ENCODE data around the gene OTULINL. TPM values are rescaled to one million over a fixed set of nuclear protein-coding genes. Genes with fewer than 3 reads are reported as not detected.

OTULINL gene
- total RNA-seq, 1 donor from 2014 or later: 3.1 TPM

DNA sequence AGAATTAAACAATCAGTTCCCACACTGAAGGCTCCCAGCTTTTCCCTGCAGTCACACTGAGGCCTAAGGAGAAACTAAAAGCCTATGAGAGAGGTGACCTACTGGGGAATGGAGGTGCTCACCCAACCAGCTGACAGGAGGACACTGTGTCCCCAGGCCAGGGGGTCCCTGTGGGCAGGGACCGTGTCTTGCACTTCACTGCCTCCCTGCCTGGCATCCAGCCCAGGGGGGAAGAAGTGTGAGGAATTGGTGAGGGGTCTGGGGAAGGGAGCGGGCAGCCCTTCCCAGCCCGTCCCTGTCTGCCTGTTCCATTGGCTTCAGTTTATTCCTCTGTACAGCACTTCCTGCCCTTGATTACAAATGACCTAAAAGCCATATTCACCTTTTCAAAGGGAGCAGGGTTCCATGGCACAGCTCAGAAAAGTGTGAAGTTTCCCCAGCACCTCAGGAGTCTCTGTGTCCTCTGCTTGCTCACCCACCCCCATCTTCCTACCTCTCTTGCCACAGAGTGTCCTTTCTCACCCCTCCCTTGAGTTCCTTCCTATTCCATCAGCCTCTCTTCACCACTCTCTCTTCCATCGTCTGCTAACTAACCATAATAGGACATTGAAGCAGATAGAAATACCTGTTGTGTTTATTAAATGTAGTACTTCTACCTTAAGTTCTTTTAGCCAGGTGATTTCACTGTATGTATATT, 12.9 kb downstream of the OTULINL start:
- ATAC-seq (peak; percentile 56), DNase-seq (no peak)
- intact Hi-C loops (cut with micrococcal nuclease): no loop called here

DNA sequence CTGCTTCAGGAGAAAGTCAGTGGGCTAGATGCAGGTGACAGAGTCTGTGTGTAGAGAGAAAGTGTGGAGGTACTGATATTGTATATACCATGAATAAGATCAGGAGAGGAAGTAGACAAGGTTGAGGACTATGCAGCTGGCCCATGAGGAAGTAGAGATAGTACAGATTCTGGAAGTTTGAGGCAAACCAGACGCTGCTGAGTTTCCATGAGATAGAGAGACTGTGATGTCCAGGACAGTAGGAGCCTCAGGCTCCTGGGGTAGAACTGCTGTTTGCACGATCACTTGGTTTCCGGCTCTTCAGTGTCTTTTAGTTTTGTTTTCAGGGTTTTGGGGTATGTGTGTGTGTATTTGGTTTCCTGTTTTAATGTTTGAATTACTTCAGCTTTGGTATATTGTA, 13.6 kb downstream of the OTULINL start:
- intact Hi-C loops (cut with micrococcal nuclease): no loop called here
- DNase-seq (no peak), ATAC-seq (peak; percentile 84)

DNA sequence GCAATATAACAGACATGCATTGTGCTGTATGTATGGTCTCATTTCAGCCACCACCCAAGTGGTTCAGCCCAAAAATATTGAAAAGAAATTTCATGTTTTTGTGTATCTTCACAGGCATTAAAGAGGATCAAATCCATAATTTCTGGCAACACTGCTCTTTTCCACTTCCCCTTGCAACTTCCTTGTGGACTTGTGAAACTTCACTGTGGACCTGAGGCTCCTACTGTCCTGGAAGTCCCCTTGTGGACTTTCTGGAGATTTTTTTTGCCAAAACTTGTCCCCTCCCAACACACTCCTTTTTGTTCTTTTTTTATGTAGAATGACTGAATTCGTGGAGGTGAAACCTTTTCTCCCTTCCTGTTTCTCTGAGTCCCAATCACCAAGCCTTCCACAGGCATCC, 14.3 kb downstream of the OTULINL start:
- DNase-seq (no peak), ATAC-seq (peak; percentile 42)
- intact Hi-C loops (cut with micrococcal nuclease): no loop called here

DNA sequence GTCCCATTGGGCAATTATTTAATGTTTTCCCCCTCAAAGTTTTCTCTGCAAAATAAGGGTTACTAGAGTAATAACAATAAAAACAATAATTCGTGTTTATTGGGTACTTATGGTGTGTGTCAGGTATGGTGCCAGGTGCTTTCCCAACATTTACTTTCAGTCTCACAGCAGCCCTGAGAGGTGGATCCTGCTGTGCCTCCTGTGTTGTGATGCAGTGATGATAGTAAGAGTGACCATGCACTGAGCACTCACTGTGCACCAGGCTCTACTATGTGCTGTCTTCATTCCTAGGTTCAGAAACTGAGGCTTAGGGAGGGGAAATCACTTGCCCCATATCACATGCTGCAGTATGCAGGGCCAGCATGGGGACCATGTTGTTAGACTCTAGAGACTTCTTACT, 15.5 kb downstream of the OTULINL start:
- DNase-seq (no peak), ATAC-seq (no peak)
- intact Hi-C loops (cut with micrococcal nuclease): no loop called here

DNA sequence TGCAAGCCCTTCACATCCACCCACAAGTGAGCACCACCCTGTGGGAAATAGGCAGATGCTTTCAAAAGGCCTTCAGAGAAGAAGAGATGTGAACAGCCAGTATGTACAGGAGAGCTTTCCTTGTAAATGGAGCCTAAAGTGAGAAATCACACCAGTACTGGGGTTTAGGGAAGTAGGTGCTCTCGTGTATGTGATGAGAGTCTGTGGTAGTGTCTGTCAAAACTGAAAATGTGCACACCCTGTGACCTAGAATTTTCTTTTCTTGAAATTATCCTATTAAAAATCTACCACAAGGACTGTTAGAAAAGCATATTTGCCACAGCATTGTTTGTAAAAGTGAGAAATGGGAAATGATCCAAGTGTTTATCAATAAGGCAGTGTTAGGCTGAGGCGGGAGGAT, 16.6 kb downstream of the OTULINL start:
- DNase-seq (no peak), ATAC-seq (no peak)
- intact Hi-C loops (cut with micrococcal nuclease): no loop called here

DNA sequence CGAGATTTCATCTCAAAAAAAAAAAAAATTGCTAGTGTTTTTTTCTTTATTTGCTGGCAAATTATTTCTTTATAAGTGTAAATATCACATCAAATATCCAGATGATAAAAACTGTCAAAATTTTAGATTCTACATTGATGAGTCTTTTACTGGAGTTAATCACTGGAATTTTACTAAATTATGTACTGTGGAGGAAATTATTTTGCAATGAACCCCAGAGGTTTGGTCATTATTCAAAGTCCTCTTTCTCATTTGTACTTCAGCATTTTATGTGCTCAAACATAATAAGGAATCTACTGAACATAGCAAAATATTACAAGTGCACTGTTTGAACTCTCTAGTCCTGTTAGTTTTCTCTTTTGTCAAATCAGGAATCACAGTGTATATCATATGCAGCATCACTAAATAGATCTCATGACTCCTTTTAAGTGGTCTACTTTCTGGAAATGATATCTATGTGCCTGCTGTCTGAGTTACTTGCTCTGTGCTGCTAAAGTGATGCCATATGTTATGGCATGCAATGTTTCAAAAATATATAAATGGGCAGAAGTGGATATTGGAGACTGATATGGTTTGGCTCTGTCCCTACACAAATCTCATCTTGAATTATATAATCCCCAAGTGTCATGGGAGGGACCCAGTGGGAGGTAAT, 18.0 kb downstream of the OTULINL start:
- ATAC-seq: no peak
- intact Hi-C loops (cut with micrococcal nuclease): no loop called here
- no peak for DNase-seq

DNA sequence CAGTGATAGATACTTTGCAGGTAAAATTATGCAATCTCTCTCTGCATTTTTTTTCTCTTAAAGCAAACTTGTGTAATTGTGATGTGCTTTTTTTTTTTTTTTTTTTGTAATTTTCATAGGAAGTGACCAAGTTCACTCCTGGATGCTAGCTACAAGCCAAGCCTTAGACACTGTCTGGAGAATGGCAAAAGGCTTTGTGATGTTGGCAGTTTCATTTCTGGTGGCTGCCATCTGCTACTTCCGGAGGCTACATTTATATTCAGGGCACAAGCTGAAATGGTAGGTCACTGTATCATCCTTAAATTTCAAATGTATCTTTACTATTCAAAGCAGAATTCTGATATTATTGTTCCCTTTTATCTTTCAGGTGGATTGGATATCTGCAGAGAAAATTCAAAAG, 19.3 kb downstream of the OTULINL start:
- ATAC-seq: no peak
- no peak for DNase-seq
- intact Hi-C loops (cut with micrococcal nuclease): no loop called here

DNA sequence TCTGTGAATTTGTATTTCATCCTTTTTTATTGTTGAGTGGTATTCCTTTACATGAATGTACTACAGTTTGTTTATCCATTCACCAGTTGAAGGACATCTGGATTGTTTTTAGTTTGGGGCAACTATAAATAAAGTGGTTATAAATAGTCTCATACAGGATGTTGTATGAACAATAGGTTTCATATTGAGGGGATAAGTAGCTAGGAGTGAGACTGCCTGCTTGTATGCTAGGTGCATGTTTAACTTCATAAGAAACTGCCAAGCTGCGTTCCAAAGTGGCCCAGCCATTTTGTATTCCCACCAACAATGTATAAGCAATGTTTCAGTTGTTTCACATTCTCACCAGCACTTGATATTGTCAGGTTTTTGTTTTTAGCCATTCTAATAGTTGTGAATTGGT, 21.5 kb downstream of the OTULINL start:
- no peak for ATAC-seq
- intact Hi-C loops (cut with micrococcal nuclease): no loop called here
- no peak for DNase-seq

DNA sequence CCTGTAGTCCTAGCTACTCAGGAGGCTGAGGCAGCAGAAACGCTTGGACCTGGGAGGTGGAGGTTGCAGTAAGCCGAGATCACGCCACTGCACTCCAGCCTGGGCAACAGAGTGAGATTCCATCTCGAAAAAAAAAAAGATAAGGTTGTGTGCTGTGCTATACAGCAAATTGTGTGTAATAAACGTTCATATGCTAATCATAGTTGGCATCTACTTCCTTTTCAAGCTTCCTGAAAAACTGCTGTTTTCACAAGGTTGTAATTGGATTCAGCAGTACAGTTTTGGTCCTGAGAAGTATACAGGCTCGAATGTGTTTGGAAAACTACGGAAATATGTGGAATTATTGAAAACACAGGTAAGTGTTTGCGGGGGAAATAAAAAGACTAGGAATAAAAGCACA, 25.5 kb downstream of the OTULINL start:
- ATAC-seq (no peak), DNase-seq (no peak)
- intact Hi-C loops (cut with micrococcal nuclease): no loop called here

DNA sequence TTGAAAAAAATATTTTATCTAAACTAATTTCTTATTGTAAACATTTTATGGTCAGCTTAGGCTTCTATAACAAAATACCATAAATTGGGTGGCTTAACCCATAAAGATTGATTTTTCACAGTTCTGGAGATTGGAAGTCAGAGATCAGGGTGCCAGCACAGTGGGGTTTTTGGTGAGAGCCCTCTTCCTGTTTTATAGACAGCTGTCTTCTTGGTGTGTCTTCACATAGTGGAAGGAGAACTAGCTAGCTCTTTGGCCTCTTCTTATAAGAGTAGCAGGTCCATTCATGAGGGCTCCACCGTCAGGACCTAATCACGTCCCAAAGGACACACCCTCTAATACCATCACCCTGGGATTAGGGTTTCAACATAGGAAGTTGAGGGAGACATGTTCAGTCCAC, 26.6 kb downstream of the OTULINL start:
- intact Hi-C loops (cut with micrococcal nuclease): no loop called here
- no peak for DNase-seq
- ATAC-seq: no peak

DNA sequence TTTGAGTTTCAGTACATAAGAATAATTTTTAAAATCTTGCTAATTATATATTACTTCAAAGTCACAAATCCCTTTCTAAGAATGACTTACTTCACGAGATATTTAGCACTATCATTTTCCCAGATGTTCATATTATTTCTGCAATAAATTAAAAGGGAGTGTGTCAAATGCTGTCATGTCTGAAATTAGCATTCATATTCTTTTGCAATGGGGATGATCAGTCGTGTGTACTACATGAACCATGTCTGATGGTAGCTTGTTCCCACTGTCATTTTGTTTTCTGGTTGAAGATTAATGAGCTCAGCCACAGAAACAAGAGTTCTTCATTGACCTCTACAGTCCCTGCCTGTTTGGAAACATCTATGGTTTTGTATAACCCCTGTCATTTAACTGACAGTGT, 30.1 kb downstream of the OTULINL start:
- ATAC-seq: no peak
- DNase-seq: no peak
- intact Hi-C loops (cut with micrococcal nuclease): no loop called here

DNA sequence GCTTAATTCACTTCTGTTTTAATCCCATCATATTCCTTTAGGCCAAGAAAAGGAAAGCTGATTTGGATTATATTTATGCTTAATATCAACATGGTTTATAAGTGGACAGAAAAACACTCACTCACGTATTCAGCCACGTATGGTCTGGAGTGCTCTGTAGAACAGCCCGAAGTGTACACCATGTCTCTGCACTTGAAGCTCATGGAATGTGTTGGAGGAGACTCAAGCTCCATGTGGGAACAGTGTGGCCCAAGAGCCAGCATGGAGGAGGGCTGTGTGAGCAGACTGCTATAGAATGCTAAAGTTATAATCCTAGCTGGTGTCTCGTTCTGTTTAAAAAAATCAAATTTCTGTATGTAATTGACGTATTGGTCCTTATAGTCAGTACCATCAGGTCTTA, 32.9 kb downstream of the OTULINL start:
- intact Hi-C loops (cut with micrococcal nuclease): no loop called here
- DNase-seq (peak; percentile 39), ATAC-seq (peak; percentile 100)

DNA sequence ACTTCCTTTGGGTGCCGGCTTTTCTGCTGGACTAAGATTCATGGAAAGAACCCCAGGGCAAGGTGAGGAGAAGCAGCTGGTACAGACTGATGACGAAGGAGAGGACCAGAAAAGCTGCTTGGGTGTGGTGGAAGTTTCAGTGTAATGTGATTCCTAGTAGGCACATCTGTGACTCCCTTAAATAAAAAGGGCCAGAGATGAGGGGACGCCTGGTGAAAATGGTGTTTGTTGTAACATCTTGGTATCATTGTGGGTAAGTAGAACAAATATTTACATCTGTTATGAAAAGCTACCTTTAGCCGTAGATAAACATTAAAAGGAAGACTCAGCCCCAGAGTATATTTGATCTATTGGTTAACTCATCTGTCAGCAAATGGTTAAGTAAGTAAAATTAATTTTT, 33.8 kb downstream of the OTULINL start:
- intact Hi-C loops (cut with micrococcal nuclease): no loop called here
- DNase-seq (no peak), ATAC-seq (no peak)

DNA sequence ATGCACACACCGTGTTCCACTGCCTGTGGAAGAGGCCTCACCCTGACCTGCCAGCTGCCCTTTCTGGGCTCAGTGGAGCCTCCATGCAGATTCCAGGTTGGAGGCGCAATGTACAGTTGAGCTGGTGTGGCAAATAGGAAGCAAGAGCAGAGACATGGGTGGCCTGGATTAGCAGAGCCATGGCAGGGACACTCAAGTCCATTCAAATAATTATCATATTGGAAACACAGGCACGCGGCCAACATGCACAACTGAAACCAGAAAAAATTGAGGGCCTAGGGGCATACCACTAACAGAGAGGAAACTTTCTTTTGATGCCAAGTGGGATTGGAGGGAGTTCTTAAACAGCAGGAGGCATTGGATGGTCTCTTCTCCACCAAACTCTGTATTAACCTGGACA, 35.8 kb downstream of the OTULINL start:
- DNase-seq: no peak
- ATAC-seq: no peak
- intact Hi-C loops (cut with micrococcal nuclease): no loop called here

DNA sequence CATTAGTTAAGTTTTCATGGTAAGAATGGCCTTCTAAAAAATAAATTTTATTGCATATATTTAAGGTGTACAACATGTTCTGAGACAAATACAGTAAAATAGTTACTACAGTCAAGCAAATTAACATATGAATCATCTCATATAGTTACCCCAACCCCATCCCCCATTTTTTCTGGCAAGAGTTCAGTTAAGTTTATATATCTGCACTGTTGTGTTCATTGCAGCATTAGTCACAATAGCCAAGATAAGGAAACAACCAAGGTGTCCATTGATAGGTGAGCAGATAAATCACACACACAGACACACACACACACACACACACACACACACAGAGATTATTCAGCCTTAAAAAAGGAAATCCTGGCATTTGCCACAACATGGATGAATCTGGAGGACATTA, 45.7 kb downstream of the OTULINL start:
- ATAC-seq (no peak), DNase-seq (no peak)
- intact Hi-C loops (cut with micrococcal nuclease): no loop called here

DNA sequence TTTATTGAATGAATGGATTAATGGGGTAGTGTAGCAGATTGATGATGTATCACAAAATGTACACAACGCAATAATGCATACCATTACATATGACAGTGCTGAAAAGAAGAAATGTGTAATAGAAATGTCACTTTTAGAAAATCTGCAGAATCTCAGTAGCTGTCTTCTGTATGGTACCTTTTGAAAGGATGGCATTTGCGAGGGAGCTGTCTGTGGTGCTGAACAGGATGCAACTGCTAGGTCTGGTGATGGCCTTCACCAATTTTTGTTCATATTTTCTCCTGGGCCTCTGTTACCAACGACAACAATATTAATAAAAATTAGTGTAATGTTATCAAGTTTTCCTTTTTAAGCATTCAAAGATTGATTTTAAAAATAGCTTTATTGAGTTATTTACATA, 46.8 kb downstream of the OTULINL start:
- no peak for ATAC-seq
- DNase-seq: peak; percentile 36

DNA sequence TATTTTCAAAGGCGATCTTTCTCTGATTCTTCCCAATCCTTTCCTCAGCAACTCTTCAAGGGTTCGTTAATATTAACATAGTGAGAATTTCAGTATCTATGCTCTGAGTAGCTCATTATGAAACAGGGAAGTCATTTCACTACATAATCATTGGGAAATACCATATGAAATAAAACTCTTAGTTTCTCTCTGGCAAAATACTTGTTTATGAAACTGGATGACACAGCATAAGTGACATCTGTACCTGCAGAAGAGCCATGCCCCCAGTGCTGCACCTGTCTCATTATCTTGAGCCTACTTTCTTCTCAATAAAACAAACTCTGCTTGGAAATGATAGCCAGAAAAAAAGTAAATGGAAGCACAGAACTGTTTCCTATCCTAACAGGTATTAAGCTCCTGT, 49.1 kb downstream of the OTULINL start:
- no peak for DNase-seq
- intact Hi-C loops (cut with micrococcal nuclease): no loop called here
- ATAC-seq: no peak

More for the DNA sequence above, 46.8 kb downstream of the OTULINL start:
- intact Hi-C loops (cut with micrococcal nuclease): no loop called here

DNA sequence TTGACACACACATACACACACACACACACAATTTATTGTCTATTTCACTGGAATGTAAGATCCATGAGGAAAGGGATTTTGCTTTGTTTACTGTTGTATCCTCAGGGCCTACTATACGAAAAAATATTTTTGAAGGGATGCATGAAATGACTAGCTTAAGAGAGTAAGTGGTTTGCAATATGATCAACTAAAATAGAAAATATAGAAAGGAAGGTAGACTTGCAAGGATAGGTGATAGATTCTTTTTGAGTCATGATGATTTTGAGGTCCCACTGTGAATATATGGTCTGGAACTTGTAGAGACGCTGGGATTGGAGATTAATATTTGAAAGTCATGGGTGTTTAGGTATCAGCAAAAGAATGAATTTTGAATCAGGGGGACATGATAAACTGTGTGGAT, 54.1 kb downstream of the OTULINL start:
- no peak for ATAC-seq
- intact Hi-C loops (cut with micrococcal nuclease): no loop called here

DNA sequence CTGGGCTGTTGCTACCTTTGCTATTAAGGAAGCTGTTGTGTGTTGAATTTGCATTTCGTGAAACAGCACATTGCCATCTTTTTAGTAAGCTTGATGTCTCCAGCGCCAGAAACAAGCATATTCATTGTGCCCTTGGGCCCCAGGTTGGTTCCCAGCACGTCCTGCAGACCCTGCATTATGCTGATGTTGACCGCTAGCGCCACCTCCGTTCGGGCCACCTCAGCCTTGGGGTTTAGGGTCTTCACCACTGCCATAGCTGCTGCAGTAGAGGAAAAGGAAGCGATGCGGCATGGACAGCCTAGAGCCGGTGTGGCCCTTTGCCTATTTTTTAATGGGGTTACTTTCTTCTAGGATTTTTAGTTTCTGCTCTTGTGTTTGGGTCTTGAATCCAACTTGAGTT, 59.2 kb downstream of the OTULINL start:
- ATAC-seq: no peak

More for the DNA sequence above, 54.1 kb downstream of the OTULINL start:
- DNase-seq: no peak

DNA sequence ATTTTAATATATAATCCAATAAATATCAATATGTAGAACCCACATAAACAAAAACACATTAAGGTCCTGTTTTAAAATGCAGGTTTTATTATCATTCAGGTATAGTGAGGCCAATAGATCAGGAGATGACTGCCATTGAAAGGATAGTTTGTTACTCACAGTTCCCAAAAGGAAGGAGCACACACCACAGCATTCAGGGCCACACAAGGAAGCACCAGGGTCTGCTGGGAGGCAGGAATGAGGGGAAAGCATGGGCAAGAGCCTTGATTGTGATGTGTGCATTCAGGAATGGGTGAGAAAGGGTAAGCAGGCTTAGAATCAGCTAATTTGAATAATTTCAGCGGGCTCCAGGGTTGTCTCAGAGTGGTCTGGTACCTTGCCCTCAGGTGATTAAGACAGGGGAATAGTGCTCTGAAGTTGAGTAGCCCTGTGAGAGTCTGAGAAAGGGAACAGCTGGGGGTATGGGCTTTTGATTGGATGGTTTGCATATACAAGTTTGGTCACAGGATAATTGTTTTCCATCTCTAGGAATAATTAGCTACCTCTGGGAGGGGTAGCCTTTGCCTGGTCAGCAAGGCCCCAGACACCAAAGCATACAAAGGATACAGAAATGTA, 63.1 kb downstream of the OTULINL start:
- DNase-seq (no peak), ATAC-seq (no peak)
- intact Hi-C loops (cut with micrococcal nuclease): no loop called here

More for the DNA sequence above, 59.2 kb downstream of the OTULINL start:
- intact Hi-C loops (cut with micrococcal nuclease): no loop called here
- DNase-seq: no peak

DNA sequence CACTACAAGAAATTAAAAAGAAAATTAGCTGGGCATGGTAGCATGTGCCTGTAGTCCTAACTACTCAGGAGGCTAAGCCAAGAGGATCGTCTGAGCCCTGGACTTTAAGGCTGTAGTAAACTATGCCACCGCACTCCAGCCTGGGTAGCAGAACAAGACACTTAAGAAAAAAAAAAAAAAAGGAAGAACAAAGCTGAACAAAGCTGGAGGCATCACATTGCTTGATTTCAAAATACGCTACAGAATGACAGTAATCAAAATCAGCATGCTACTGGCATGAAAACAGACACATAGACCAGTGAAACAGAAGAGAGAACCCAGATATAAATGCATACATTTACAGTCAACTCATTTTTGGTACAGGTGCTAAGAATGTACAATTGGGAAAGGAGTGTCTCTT, 68.5 kb downstream of the OTULINL start:
- intact Hi-C loops (cut with micrococcal nuclease): no loop called here
- DNase-seq: no peak
- ATAC-seq: no peak
